ES-I3 (cell line): ENCODE results near the gene SH3D19.
"Not testable (repeated sequence)": the region's sequence is repeated elsewhere in the genome, so short reads cannot be mapped to it uniquely, and the experiment has no call there.

Experiments used
- H3K36me3 ChIP-seq: 2 replicates; pipeline ENCODE4 v1.6.1; 2013; ENCODE audit warnings: mild to moderate bottlenecking, low read length, control low read depth, moderate library complexity; ENCODE audit not compliant: insufficient read depth
- H3K4me1 ChIP-seq: 2 replicates; pipeline ENCODE4 v1.6.1; 2013; ENCODE audit warnings: mild to moderate bottlenecking, control low read depth, low read length; ENCODE audit not compliant: insufficient read depth
- H3K9ac ChIP-seq: 2 replicates; pipeline ENCODE4 v1.6.1; 2013; ENCODE audit warnings: low read depth, mild to moderate bottlenecking, low read length, moderate library complexity
- H3K9me3 ChIP-seq: 2 replicates; pipeline ENCODE4 v1.6.1; 2013; ENCODE audit warnings: mild to moderate bottlenecking, low read length, moderate library complexity; ENCODE audit not compliant: control insufficient read depth, insufficient read depth

SH3D19 gene

GRCh38 chr4:151097759-151098158 is 227.6 kb downstream of the SH3D19 start:
- peaks cover 19% of the 10 kb centered on the region for H3K36me3 ChIP-seq
- H3K4me1 ChIP-seq = peaks cover 2% of the 10 kb centered on the region; the same call in 1 of the 2 replicates
- no peaks in the 10 kb centered on the region for H3K9me3 ChIP-seq
- no peak overlapping the region for H3K9ac ChIP-seq

GRCh38 chr4:151095142-151095541 is 230.3 kb downstream of the SH3D19 start:
- H3K9me3 ChIP-seq = no peaks in the 10 kb centered on the region
- H3K36me3 ChIP-seq = no peaks in the 10 kb centered on the region
- H3K4me1 ChIP-seq = peaks cover 7% of the 10 kb centered on the region; the same call in 1 of the 2 replicates
- H3K9ac ChIP-seq = no peak overlapping the region

GRCh38 chr4:151094290-151094751 is 231.1 kb downstream of the SH3D19 start:
- peaks cover 7% of the 10 kb centered on the region; the same call in 1 of the 2 replicates for H3K4me1 ChIP-seq
- H3K36me3 ChIP-seq = no peaks in the 10 kb centered on the region
- no peak overlapping the region for H3K9ac ChIP-seq
- no peaks in the 10 kb centered on the region for H3K9me3 ChIP-seq

- H3K4me1 ChIP-seq = peaks cover 7% of the 10 kb centered on the region; the same call in 1 of the 2 replicates
- no peaks in the 10 kb centered on the region for H3K9me3 ChIP-seq
- no peak overlapping the region for H3K9ac ChIP-seq
- H3K36me3 ChIP-seq = no peaks in the 10 kb centered on the region
Measured at GRCh38 chr4:151093203-151093602, 232.2 kb downstream of the SH3D19 start.

GRCh38 chr4:151092488-151092887 is 232.9 kb downstream of the SH3D19 start:
- peaks cover 7% of the 10 kb centered on the region; the same call in 1 of the 2 replicates for H3K4me1 ChIP-seq
- H3K9ac ChIP-seq = no peak overlapping the region

GRCh38 chr4:151091047-151091446 is 234.4 kb downstream of the SH3D19 start:
- H3K9me3 ChIP-seq = no peaks in the 10 kb centered on the region
- H3K9ac ChIP-seq = no peak overlapping the region
- H3K36me3 ChIP-seq = no peaks in the 10 kb centered on the region
- H3K4me1 ChIP-seq = peaks cover 10% of the 10 kb centered on the region; the same call in 1 of the 2 replicates

More at GRCh38 chr4:151092488-151092887, 232.9 kb downstream of the SH3D19 start:
- Histone ChIP-seq H3K9me3 (no peaks in the 10 kb centered on the region), H3K36me3 (no peaks in the 10 kb centered on the region)

GRCh38 chr4:151087467-151087866 is 237.9 kb downstream of the SH3D19 start:
- H3K4me1 ChIP-seq = peaks cover 5% of the 10 kb centered on the region; the same call in 1 of the 2 replicates
- H3K9ac ChIP-seq = no peak overlapping the region
- no peaks in the 10 kb centered on the region for H3K9me3 ChIP-seq
- no peaks in the 10 kb centered on the region for H3K36me3 ChIP-seq

GRCh38 chr4:151077978-151078377 is 247.4 kb downstream of the SH3D19 start:
- not testable (repeated sequence) for H3K4me1 ChIP-seq, H3K9me3 ChIP-seq, H3K9ac ChIP-seq, H3K36me3 ChIP-seq

- H3K9me3 ChIP-seq = no peaks in the 10 kb centered on the region
- H3K36me3 ChIP-seq = no peaks in the 10 kb centered on the region
- H3K4me1 ChIP-seq = no peaks in the 10 kb centered on the region
- no peak overlapping the region for H3K9ac ChIP-seq
Measured at GRCh38 chr4:151074416-151074916, 250.9 kb downstream of the SH3D19 start.
